Activated CD4-positive, alpha-beta T cell treated with anti-CD3 and anti-CD28 coated beads, Interleukin-10, Interleukin-2, amounts not matched to agents 100 ng/mL and 50 ng/mL, durations not matched to agents 16 hours and 8 hours (primary cell): Measurements from ENCODE around the gene COL15A1.
A peak's percentile ranks its signal among the peaks of the same experiment; 100 is the strongest.

Source experiments
- DNase-seq: peaks from one replicate; pipeline ENCODE4 v3.0.0-alpha.2; 2020

The COL15A1 gene

DNA sequence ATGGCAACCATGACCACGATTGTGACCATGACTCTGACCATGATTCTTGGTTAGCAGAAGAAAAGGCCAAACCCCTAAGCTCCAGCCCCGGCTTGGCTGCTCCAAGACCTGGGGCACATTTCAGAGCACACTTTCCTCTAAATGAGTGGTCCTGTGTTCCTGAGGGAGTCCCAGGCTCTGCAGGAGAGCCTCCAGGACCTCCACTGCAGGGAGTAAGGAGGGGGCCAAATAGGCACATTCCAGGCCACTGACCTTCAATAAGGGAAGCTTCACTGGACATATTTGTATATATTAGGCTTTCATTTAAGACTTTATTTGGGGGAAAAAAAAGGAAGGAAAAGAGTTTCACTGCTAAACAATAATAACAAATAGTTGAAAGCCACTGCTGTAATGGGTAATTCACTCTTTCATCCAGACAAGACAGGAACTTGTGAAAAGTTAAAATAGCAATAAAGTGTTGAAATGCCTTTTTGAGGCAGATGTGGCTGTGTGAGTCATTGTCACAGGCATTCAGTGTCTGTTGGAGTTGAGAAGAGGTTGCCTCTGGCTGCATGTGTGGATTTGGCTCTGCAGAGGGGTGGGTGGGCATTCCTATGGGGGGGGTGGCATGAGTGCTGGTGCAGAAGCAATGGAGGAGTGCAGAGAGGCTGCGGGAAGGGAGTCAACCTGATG, 97.3 kb downstream of the COL15A1 start:
- no peak for DNase-seq

DNA sequence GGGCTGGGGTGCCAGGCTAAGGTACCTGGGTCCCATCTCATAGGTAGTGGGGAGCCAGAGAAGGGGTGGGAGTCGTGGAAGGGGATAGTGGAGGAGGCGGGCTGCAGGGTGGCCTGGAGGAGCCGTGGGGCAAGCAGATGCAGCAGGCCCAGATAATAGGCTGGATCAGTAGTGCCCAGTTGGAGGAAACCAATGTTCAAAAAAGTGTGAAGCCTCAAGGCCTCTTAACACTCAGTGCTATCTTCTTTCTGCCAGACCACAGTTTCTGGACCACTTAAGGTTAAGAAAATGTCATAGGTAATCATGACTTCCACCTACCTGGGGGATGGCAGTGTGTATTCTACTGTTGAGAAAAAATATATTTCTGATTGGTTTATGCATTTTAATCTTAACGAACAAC, 97.9 kb downstream of the COL15A1 start:
- no peak for DNase-seq

DNA sequence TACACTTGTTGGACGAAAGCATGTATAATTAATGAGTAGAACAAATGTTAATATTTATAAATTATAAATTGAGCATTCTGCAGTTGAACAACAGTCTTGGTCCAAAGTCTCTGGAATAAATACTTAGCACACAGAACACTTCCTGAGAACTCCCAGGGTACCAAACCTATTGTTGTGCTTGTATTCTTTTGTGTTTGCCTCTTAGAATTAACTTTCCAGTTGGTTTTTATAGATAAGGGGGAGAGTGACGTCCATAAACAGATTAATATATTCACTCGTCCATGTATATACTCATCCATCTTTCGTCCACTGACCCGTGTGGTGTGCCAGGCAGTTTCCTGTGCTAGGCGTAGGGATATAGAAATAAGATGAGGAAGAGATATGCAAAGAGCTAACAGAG, 98.9 kb downstream of the COL15A1 start:
- no peak for DNase-seq

DNA sequence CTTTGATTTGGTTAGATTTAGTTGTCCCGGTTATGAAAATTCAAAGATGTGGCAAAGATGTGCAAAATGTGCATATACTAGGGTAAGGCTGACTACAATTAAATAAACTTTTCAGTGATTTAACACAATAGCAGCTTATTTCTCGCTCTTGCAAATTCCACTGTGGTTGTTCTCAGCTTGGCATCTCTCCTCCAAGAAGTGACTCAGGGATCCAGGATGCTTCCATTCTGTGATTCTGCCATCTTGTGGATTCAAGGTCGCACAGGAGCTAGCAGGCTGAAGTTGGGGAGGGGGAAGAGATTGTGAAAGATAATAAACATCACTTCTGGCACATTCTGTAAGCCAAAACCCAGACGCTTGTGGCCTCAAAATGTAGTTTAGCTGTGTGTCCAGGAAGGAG, 101.1 kb downstream of the COL15A1 start:
- DNase-seq: no peak

DNA sequence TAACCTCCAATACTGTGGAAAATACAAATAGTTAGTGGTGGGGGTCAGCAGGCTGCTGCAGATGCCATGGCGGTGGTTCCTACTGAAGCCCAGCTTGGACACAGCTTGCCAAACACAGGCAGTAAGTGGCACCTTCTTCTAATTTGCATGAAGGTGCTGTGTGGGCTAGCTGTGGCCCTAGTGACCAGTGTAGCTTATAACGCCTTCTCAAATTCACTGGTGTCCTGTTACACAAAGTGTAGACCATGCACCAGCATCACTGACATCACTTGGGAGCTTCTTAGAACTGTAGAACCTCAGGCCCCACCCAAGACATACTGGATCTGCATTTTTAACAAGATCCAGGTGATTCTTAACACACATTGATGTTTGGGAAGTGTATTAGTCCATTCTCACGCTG, 102.4 kb downstream of the COL15A1 start:
- no peak for DNase-seq

DNA sequence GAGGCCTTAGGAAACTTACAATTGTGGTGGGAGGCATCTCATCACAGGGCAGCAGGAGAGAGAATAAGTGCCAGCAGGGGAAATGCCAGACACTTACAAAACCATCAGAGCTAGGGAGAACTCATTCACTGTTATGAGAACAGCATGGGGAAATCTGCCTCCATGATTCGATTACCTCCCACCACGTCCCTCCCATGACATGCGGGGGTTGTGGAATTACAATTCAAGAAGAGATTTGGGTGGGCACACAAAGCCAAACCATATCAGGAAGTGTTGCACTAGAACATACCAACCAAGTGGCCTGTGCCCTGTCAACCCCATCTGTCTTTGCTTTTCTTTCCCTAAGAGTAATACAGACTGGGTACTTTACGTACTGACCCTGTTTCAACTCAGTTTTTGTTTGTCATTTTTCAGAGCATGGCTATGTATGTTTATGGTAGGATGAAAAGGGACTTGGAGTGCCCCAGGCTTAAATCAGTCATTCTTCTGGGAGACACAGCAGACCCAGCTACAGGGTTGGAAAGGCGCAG, 102.9 kb downstream of the COL15A1 start:
- DNase-seq: no peak

DNA sequence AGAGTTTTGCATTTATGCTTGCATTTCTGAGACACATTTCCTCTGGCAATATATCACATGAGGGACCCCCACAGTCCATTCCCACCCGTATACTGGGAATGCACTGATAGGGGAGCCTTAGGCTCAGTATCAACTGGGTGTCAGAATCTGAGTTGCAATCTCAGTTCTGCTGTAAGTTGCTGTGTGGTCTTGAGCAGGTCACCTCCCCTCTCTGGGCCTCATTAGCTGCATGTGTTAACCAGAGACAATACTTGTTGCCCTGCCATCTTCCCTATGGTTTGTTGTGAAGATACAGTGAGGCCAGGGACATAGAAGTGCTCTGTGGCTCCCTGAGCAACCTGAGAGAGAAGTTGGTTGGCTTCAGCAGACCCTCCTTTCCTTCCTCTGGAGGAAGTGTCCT, 105.5 kb downstream of the COL15A1 start:
- DNase-seq: no peak

DNA sequence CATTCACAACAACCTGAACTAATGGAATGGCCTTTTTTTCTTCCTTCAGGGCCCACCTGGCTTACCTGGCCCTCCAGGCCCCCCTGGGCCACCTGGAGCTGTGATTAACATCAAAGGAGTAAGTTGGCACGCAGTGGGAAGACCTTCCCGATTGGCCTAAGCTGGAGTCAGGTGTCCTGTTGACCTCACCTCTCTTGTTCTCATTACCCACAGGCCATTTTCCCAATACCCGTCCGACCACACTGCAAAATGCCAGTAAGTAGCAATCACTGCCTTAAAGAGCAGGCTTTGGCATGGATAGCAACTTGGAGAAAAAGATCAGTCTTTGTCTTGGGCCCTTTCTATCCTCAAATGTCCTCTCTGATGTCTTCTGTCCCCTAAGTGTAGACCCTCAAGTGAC, 105.9 kb downstream of the COL15A1 start:
- no peak for DNase-seq

DNA sequence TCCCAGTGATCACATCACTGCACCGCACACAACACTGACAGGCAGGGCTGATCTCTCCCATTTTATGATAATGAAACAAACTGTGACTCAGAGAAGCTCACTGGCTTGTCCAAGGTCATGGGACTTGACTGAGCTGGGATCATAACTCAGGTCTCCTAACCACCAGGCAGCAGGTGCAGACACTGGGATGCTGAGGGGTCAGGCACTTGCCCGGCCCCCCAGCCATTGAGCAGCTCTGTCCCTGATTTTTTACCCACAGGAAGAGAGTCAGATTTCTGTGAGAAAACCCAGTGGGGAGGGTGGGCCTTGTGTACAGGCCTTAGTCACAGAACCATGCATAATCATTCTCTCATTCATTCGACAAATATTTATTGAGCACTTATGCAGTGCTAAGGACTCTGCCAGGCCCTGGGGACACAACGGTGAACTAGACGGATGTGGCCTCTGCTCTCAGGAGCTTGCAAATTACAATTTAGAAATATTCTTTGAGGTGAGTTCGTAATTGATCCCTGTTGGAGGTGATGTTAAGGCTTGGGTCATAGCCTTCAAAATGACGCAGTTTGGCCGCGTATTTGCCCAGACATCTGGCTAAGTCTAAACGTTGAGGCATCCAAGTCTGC, 106.7 kb downstream of the COL15A1 start:
- no peak for DNase-seq

DNA sequence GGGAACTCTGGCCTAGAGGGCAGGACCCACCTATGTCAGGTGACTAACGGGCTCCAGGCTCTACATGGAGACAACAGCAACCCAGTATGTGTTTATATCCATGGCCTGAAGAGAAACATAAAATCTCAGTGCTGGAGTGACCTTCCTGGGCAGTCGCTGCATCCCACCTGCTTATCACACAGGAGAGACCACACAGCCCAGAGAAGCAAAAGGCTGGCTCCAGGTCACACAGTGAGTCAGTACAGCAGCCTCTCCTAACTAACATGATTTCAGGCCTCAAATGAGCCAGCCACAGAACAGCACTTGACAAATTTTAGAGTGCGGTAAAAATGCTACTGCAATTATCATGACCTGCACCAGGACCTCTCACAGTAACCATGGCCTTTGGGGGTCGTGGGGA, 107.2 kb downstream of the COL15A1 start:
- no peak for DNase-seq

DNA sequence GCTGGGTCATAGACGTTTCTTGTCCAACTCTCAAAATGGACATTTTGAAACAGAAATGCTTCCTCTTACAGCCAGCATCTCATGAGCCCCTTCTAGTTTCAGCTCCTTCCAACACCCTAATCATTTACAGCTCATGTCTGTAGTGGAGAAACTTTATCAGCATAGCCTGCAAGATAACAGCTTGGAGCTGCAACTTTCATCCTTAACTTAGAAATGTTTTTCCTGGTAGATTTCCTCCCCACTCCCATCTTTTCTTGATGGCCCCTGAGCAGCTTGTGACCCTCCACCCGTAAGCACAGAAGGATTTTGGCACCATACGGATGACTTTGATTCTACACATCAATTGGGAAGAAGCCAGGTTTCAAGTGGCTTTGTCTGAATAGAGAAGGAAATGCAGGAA, 107.7 kb downstream of the COL15A1 start:
- DNase-seq: no peak

DNA sequence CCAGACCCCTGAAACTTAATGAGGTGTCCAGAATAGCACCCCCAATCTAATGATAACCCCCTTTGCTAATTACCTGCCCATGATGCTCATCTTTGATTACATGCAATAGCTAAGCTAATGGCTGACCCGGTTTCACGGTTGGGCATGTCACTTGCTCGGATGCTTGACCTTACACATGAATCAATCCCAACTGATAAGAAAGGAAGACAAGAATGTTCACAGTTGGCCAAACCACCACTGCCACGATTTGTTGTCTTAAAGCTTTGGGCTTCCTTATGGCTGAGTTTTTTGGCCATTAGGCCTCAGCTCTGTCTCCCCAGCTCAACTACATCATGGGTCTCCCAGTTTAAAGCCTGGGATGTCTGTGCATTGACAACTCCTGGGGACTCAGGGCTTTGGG, 108.1 kb downstream of the COL15A1 start:
- DNase-seq: no peak

DNA sequence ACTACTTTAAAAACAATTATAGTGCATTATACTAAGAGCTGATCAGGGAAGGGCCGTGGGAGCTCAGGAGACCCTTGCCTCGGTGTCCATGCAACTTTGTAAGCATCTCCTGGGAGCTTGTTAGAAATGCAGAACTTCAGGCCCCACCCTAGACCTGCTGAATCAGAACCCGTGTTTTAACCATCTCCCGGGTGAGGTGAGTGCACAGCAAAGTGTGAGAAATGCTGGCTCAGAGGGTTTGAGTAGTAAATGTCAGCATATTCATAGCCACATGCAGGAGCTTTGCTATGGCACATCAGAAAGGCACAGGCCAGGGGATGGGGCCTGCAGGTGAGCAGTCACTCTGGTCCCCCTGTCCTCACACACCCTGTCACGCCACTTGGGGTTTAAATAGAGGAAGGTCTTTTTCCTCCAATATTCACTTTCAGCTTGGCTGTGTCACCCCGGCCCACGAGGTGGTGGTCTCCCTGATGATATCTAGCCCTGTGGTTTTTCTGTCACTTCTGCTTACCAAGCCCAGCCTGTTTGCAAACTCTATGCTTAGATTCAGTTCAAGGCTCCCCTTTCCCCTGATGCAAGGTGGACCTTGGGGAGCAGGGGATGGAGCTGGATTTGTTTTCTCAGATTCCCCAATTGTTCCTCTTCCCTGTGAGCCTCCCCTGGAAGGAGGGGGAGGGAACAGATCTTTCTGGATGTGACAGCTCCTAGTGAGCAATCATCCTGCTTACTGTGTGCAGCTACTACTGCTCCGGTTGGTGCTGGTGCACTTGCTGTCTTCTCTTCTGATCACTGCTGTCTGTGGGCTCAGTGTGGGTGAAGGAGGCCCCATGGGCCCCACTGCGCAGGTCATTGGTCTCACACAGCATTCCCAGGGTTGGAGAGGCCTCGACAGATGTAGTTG, 109.4 kb downstream of the COL15A1 start:
- no peak for DNase-seq

DNA sequence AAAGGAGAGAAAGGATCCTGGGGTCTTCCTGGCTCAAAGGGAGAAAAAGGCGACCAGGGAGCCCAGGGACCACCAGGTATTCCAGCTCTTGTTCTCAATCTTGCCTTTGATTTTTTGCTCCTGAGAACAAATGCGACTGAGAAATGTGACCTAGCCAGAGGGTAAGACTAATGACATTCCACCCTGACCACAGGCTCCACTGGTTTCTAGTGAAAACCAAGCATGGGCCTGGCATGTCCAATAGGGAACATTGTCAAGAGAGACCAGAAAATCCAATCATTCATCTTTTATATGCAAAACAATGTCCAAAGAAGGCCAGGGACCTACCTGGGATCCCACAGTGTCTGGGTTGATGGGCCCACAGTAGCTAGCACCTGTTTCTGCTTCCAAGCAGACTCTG, 110.9 kb downstream of the COL15A1 start:
- DNase-seq: no peak

DNA sequence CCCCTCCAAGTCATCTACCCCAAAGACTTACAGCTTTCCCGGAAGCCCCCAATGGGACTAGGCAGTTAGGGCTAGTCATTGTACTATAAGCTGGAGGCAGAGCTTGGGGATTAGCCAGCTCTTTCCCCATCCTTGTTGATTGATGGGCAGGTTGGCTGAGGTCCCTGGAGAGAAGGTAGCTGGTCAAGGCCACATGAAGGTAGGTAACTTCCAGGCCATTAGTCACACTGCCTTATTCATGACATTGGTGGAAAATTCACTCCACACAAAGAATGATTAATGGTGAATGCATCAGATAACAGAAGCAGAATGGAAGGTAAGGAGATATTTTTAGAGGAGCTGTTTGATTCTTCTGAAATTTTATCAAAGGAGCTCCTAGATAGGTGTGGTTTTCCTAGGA, 111.7 kb downstream of the COL15A1 start:
- DNase-seq: no peak

DNA sequence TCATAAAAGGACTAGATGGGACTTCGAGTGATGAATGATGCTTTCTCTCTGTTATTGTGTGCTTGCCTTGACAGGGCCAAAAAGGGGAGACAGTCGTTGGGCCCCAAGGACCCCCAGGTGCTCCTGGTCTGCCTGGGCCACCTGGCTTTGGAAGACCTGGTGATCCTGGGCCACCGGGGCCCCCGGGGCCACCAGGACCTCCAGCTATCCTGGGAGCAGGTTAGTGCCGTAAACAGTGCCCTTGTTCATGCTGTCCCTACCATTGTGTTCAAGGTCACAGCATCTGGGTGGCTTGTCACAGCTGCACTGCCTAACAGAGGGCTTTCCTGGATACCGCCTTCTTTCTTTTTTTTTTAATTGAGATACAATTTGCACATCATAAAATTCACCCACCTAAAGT, 112.5 kb downstream of the COL15A1 start:
- no peak for DNase-seq

DNA sequence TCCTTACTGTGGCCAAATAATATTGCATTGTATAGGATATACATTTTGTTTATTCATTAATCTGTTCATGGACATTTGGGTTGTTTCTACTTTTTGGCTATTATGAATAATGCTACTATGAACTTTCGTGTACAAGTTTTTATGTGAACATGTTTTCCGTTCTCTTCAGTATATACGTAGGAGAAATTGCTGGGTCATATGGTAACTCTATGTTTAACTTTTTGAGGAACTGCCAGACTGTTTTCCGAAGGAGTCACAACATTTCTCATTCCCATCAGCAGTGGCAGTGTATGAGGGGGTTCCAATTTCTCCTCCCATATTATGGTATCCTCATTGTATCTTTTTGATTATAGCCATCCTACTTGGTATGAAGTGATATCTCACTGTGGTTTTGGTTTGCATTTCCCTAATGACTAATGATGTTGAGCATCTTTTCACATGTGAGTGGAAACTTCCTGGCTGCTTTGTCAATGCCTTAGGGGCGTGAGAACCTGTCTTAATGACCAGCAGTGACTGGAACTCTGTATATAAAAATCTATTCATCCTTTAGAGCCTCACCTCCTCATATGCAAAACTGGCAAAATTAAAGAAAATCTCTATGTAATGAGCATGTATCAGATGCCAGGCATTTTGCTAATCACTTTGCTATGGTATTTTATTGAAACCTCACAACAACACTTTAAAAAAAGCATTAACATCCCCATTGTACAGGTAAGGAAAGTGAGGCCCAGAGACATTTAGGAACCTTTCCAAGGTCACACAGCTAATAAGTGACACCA, 113.4 kb downstream of the COL15A1 start:
- peak; percentile 84 for DNase-seq

DNA sequence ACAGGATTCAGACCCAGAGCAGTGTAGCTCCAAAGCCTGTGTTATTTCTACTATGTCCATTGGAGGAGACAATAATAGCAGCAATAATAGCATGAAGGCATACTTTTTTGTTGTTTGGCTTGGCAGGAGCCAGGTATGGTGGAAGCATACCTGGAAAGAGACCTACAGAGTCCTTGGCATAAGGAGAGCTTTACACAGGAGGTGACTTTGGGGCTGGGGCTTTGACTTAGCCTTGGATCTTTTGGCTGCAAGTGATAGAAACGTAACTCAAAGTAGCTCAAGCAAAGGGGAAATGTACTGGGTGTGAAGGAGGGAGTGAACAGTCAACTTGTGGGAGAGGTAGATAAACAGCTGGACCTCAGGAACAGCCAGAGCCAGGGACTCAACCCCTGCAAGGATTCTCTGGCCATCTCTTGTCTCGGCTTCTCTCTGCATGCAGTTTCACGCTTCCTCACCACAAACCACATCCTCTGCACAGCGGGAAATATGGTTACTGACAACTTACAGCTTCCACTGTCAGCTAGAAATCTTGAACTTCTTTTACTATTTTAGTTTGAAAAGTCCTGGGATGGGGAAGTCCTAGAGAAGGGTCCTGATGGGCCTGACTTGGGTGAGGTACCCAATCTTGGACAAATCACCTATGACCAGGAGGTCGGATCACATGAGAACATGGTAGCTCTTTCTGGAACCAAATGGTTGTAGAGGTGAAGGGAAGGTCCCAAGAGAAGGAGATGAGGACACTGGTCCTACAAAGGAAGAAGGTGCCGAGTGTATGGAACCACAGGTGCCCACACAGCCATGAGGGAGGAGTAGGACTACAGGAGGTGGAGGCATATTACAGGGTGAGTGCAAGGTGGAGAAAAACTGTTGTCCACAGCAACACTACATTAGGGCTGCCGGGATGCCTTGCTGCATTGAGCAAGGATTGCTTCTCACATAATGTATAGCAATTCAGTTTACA, 114.2 kb downstream of the COL15A1 start:
- DNase-seq: peak; percentile 91

DNA sequence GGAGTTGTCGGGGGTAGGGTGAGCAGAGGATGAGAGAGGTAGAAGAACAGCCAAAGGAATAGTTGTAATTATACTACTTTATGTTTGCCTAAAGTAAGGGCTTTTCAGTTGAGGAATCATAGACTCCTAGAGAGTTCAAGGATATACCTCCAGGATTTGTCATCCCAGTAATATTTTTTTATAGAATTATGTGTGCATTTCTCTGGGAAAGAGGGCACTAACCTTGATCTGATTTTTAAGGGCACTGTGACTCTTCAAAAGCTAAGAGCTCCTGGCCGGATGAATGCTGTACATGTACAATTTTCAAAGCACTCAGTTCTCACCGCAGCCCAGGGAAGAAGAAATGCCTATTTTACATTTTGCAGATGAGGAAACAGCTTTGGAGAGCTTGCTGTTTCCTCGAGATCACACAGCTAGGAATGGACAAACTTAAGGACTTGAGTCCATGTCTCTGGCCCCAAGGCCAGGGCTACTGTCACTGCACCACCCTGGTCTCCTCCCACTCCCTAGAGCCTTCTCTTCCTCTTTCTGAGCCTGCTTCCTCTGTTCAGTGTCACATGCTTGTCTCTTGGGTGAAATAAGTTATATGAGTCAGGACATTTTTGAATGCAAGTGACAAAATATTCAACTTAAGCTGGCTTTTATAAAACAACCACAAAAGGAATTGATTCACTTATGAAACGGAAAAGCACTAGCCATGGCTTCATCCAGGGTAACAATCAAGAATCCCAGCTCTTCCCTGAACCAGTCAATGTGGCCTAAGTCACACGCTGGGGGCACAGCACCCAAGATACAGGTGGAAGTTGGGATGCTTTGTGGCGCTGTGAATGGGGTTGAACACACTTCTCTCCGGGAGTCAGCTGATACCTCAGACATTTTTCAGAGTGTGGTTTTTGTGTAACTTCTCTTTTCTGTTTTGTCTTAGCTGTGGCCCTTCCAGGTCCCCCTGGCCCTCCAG, 115.5 kb downstream of the COL15A1 start:
- DNase-seq: peak; percentile 73

DNA sequence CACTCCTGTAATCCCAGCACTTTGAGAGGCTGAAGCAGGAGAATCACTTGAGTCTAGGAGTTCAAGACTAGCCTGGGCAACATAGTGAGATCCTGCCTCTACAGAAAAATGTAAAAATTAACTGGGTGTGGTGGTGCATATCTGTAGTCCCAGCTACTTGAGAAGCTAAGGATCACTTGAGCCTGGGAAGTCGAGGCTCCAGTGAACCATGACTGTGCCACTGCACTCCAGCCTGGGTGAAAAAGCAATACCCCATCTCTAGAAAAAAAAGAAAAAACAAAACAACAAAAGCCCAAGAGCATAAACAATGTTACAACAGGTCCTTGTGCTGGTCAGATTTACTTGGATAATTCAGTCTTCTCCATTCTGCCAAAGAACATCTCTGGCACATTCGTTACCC, 116.9 kb downstream of the COL15A1 start:
- DNase-seq: no peak

DNA sequence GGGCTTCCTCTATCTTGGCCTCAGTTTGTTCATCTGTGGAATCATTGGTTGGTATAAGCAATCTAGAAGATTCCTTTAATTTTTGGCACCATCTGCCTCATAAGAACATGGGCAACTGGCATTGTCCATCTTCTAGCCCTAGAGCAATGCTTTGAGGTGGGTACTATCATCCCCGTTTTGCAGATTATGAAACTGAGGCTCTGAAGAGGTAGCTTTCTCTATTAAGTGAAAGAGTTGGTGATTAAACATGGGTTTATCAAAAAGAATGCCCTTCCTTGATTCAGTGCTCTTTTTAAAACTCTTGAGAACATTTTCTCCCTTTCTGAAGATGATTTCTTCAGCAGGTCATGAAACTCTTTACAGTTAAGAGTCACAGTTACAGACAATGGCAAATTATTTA, 118.8 kb downstream of the COL15A1 start:
- DNase-seq: no peak
